Muscle of back (tissue), 11 donors: ENCODE data around the gene PLCE1. TPM values are rescaled to one million over a fixed set of nuclear protein-coding genes. Genes with fewer than 3 reads are reported as not detected.

ENCODE experiments used
- DNase-seq, 3 donors: peaks; one replicate each; pipeline versions ENCODE4 v3.0.0 to v3.0.0-alpha.2; 2013
- polyA plus RNA-seq, 10 donors: library from polyadenylated mRNA; unstranded; fragments of 120-200 nt; gene quantifications; one replicate each; pipeline ENCODE4 v1.2.1, GENCODE V29; 2013; ENCODE audit not compliant: insufficient read length in 10 of 10

PLCE1 gene
- polyA plus RNA-seq, 10 donors: 24.5 to 57.7 (median 40.8) TPM

DNA sequence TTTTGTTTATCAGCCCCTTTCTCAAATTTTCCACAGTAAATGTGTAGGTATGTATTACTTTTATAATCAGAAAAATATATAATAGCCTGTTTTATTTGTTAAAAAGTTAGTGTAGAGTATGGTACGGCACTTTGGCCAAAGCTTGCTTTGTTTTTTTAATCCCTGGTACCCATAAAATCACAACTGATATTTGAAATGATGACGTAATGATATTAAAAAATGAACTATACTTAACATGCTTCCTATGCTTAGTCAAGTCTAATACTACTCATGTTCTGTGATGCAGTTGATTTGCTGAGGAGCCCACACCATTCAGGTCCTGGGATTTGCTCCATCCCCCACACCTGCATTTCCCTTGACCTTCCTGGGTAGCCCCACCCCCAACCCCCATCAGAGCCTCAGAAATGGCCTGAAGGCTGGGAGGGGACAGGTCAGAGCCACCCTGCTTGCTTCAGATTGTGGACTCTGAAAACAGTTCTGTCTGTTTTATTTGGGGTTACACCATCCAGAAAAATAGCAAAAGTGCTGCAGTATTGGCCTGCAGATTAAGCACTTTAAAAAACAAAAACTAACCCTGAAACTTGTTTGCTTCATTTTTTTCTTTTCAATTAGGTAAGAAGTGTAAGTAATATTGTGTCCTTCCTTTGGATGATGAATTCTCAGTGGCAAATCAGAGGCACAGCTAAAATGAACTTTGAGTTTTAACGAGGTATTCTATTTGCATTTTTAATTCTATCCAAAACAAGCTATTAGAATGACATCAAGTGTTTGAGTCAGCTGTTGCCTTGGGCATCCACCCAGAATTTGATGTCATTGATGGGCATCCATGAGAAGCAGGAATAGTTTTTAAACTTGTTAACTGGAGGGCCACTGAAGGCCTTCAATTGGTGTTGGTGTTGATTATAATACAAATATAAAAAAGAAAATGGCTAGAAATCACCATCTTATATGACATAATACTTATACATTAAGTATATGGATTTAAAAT lies 23.3 kb downstream of the PLCE1 start:
- DNase-seq: peak in 2 of 3 donors; percentile 47 to 52

DNA sequence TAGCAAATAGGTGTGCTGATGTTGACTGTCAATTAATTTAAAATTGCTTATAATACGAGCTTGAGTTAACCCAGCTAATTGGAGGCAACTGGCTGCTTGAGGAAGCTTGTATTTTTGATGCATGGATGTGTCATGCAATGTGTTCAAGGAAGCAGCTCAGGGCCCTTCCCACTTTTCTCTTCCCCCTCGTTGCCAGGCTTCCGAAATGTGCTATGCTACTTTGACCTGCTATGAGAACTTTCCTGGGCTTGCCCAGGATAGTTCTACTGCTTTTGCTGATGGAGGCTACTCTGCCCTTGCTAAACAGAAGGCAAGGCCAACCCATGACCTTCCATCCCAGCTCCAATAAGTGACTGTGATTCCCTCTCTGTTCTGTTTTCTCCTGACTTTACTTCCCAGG lies 24.4 kb downstream of the PLCE1 start:
- DNase-seq: no peak

- no peak for DNase-seq
Observed at GRCh38 chr10:94023906-94024305, 30.2 kb downstream of the PLCE1 start.

DNA sequence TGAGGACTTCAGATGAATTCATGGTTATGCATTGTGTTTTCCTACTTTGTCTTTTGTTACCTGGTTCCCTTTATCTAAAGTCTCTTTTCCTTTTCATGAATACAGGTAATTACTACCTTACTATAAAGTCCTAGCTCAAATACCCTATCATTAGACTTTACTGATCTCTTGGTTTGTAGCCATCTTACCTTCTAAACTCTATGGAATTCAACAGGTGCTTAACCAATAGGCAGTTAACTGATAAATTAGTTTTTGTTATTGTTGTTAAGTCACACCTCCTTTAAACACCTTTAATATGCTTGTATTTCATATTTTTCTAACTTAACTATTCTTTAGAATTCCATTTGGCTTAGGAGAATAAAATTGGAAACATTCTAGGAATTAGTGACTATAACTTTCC lies 30.7 kb downstream of the PLCE1 start:
- DNase-seq: no peak

- DNase-seq: no peak
Observed at GRCh38 chr10:94025806-94026205, 32.1 kb downstream of the PLCE1 start.

- no peak for DNase-seq
Observed at GRCh38 chr10:94027197-94027596, 33.5 kb downstream of the PLCE1 start.

DNA sequence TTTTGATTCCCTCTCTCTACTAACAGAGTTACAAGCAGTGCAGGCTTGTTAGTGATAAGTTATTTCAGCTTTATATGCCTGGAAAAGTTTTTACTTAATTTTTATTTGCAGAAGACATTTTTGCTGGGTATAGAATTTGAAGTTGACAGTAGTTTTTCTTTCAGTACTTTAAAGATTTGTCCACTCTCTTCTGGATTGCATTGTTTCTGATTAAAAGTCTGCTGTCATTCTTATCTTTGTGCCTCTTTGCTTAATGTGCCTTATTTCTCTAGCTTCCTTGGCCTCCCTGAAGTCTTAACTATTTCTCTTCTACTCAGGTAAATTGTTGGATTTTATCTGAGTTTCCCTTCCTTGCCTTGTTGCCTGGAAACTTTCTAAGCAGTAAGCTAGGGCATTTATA lies 36.2 kb downstream of the PLCE1 start:
- no peak for DNase-seq

GRCh38 chr10:94035982-94036765 lies 42.4 kb downstream of the PLCE1 start:
- no peak for DNase-seq

DNA sequence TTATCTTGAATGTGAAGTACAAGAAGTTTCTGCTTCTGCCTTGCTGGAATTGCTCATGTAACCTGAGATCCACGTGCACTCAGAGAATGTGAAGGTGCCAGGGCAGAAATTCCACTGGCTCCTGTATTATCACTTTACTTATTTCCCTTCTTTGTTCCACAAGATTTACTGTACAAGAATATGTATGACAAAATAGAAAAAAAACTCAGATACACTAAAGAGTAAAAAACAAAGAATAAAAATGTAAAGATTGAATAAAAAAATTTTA lies 43.0 kb downstream of the PLCE1 start:
- DNase-seq: no peak

- DNase-seq: no peak
Observed at GRCh38 chr10:94037286-94037685, 43.6 kb downstream of the PLCE1 start.

- DNase-seq: peak in 1 of 3 donors; percentile 30
Observed at GRCh38 chr10:94038024-94038423, 44.3 kb downstream of the PLCE1 start.

DNA sequence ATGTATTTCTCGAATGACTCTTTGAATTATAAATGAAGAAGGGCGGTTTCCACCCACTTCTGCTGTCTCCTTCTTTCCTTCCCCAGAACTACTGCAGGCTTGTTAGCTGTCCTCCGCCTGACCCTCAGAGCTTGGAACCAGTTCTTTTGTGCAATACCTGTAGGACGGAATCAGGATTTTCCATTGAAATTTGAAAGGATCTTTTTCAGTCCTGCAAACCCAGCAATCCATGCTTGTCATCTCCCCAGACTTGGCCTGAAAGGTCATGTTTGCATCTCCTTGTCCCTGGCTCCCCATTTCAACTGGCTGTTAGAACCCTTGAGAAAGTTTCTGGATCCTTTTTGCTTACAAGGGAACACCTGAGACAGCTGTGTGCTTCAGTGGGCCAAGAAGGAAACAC lies 47.5 kb downstream of the PLCE1 start:
- peak in 1 of 3 donors; percentile 68 for DNase-seq

GRCh38 chr10:94042001-94042833 lies 48.5 kb downstream of the PLCE1 start:
- DNase-seq: peak; percentile 70 to 88 (median 77)

GRCh38 chr10:94042834-94043175 lies 49.1 kb downstream of the PLCE1 start:
- peak in 1 of 3 donors; percentile 9 for DNase-seq

Other genes starting within 250 kb of the PLCE1 start
- 10 to 100 TPM; 20.5 to 55.2 (median 32.9) TPM for gene LGI1, start 236.0 kb upstream of the PLCE1 start, polyA plus RNA-seq
- 1 to 10 TPM; 3.4 to 6.2 (median 4.4) TPM for gene SLC35G1, start 100.0 kb upstream of the PLCE1 start, polyA plus RNA-seq